ENCODE results near the gene MUCL1. TPM values are rescaled to one million over a fixed set of nuclear protein-coding genes. Genes with fewer than 3 reads are reported as not detected.

MUCL1 gene
- total RNA-seq, 2 donors from 2014 or later: not detected

GRCh38 chr12:54831631-54832030 lies 22.7 kb upstream of the MUCL1 start:
- Histone ChIP-seq H3K36me3 (no peaks in the 10 kb centered on the region), H3K27ac (no peak overlapping the region), H3K4me3 (no peak overlapping the region), H3K27me3 (replicated peaks; ENCODE audit: insufficient read depth) (no peaks in the 10 kb centered on the region), H3K4me1 (ENCODE audit: control insufficient read depth in 1 of 2, low read depth in 2 of 2) (no peaks in the 10 kb centered on the region), H3K9me3 (no peaks in the 10 kb centered on the region)
- DNase-seq (ENCODE audit: low spot score) (no peak), ATAC-seq (ENCODE audit: insufficient number of reproducible peaks, low FRiP score, low read depth) (no peak)
- TF ChIP-seq CTCF (IDR thresholded peaks at IDR 0.05): no peak

GRCh38 chr12:54840244-54840865 lies 14.0 kb upstream of the MUCL1 start:
- H3K9me3 ChIP-seq: peaks cover 12% of the 10 kb centered on the region
- H3K27ac ChIP-seq: no peak overlapping the region
- H3K4me3 ChIP-seq: no peak overlapping the region
- no peaks in the 10 kb centered on the region for H3K27me3 ChIP-seq (replicated peaks; ENCODE audit: insufficient read depth)
- ATAC-seq (ENCODE audit: insufficient number of reproducible peaks, low FRiP score, low read depth) (no peak), DNase-seq (ENCODE audit: low spot score) (no peak)
- H3K4me1 ChIP-seq (ENCODE audit: control insufficient read depth in 1 of 2, low read depth in 2 of 2): no peaks in the 10 kb centered on the region
- H3K36me3 ChIP-seq: no peaks in the 10 kb centered on the region
- TF ChIP-seq CTCF (IDR thresholded peaks at IDR 0.05): no peak

GRCh38 chr12:54857406-54857805 lies 3.1 kb downstream of the MUCL1 start:
- H3K4me3 ChIP-seq: no peak overlapping the region
- TF ChIP-seq CTCF (IDR thresholded peaks at IDR 0.05): no peak
- H3K36me3 ChIP-seq: no peaks in the 10 kb centered on the region
- no peaks in the 10 kb centered on the region for H3K4me1 ChIP-seq (ENCODE audit: control insufficient read depth in 1 of 2, low read depth in 2 of 2)
- H3K9me3 ChIP-seq: no peaks in the 10 kb centered on the region
- H3K27ac ChIP-seq: no peak overlapping the region
- no peaks in the 10 kb centered on the region for H3K27me3 ChIP-seq (replicated peaks; ENCODE audit: insufficient read depth)
- DNase-seq (ENCODE audit: low spot score): no peak
- ATAC-seq (ENCODE audit: insufficient number of reproducible peaks, low FRiP score, low read depth): no peak

- Histone ChIP-seq H3K36me3 (no peaks in the 10 kb centered on the region), H3K4me3 (no peak overlapping the region), H3K27ac (no peak overlapping the region), H3K4me1 (ENCODE audit: control insufficient read depth in 1 of 2, low read depth in 2 of 2) (no peaks in the 10 kb centered on the region), H3K27me3 (replicated peaks; ENCODE audit: insufficient read depth) (no peaks in the 10 kb centered on the region), H3K9me3 (no peaks in the 10 kb centered on the region)
- DNase-seq (ENCODE audit: low spot score) (no peak), ATAC-seq (ENCODE audit: insufficient number of reproducible peaks, low FRiP score, low read depth) (no peak)
- no peak for TF ChIP-seq CTCF (IDR thresholded peaks at IDR 0.05)
Measured at GRCh38 chr12:54858562-54858961, 4.2 kb downstream of the MUCL1 start.

GRCh38 chr12:54859502-54859901 lies 5.2 kb downstream of the MUCL1 start:
- H3K9me3 ChIP-seq: no peaks in the 10 kb centered on the region
- no peaks in the 10 kb centered on the region for H3K27me3 ChIP-seq (replicated peaks; ENCODE audit: insufficient read depth)
- H3K4me1 ChIP-seq (ENCODE audit: control insufficient read depth in 1 of 2, low read depth in 2 of 2): no peaks in the 10 kb centered on the region
- no peak overlapping the region for H3K27ac ChIP-seq
- ATAC-seq (ENCODE audit: insufficient number of reproducible peaks, low FRiP score, low read depth): no peak
- no peak for DNase-seq (ENCODE audit: low spot score)
- TF ChIP-seq CTCF (IDR thresholded peaks at IDR 0.05): no peak
- no peak overlapping the region for H3K4me3 ChIP-seq
- H3K36me3 ChIP-seq: no peaks in the 10 kb centered on the region
